SK-N-MC (cell line): Measurements from ENCODE around the gene WNT8A.

Source experiments
- EZH2 ChIP-seq: fragments of 200-600 bp; sonication (generic); IDR thresholded peaks from one replicate; pipeline ENCODE4 v1.6.1; 2017; ENCODE audit warnings: antibody characterized with exemption
- FOXP2 ChIP-seq: optimal IDR thresholded peaks from 2 replicates; pipeline ENCODE3; 2011; ENCODE audit warnings: mild to moderate bottlenecking, moderate library complexity; ENCODE audit not compliant: insufficient read depth; ENCODE audit errors: extremely low read length, control extremely low read depth
- POLR2AphosphoS5 ChIP-seq: IDR thresholded peaks from 2 replicates; pipeline ENCODE4 v1.6.1; 2012; ENCODE audit warnings: mild to moderate bottlenecking, low read depth, low read length, borderline replicate concordance

- no peak for TF ChIP-seq EZH2
- no peak for TF ChIP-seq POLR2AphosphoS5
- no peak for TF ChIP-seq FOXP2
Measured at GRCh38 chr5:138054847-138055558, 28.8 kb upstream of the WNT8A start.
